NT2/D1 (cell line): ENCODE measurements around the gene MYO3B.

Experiments used
- DNase-seq: peaks from one replicate; pipeline ENCODE4 v3.0.0-alpha.2; 2011; ENCODE audit warnings: low read depth, low spot score
- H3K27me3 ChIP-seq: 2 replicates; pipeline ENCODE4 v1.6.0; 2011; ENCODE audit warnings: mild to moderate bottlenecking; ENCODE audit not compliant: insufficient read length, insufficient read depth
- H3K36me3 ChIP-seq: 2 replicates; pipeline ENCODE4 v1.6.1; 2011; ENCODE audit warnings: mild to moderate bottlenecking, low read length, mixed read lengths; ENCODE audit not compliant: insufficient read depth, insufficient read length
- H3K4me1 ChIP-seq: 2 replicates; pipeline ENCODE4 v1.5.1; 2011; ENCODE audit not compliant: insufficient read depth, insufficient read length
- H3K4me3 ChIP-seq: 2 replicates; pipeline ENCODE4 v1.5.1; 2011; ENCODE audit warnings: low read depth; ENCODE audit not compliant: insufficient read length
- H3K9ac ChIP-seq: 2 replicates; pipeline ENCODE4 v1.6.0; 2011; ENCODE audit warnings: low read depth; ENCODE audit not compliant: insufficient read length
- H3K9me3 ChIP-seq: 2 replicates; pipeline ENCODE4 v1.5.1; 2011; ENCODE audit warnings: mild to moderate bottlenecking, low read length; ENCODE audit not compliant: insufficient read depth
- SUZ12 ChIP-seq: IDR thresholded peaks from 2 replicates; pipeline ENCODE4 v1.6.1; 2011; ENCODE audit not compliant: insufficient read length, insufficient read depth; ENCODE audit errors: extremely low read depth
- YY1 ChIP-seq: IDR thresholded peaks from 2 replicates; pipeline ENCODE4 v1.6.1; 2011; ENCODE audit not compliant: insufficient read length, insufficient read depth
- ZNF274 ChIP-seq: IDR thresholded peaks from 2 replicates; pipeline ENCODE4 v1.6.1; 2011; ENCODE audit warnings: mild to moderate bottlenecking, low read depth, low read length

Gene MYO3B

DNA sequence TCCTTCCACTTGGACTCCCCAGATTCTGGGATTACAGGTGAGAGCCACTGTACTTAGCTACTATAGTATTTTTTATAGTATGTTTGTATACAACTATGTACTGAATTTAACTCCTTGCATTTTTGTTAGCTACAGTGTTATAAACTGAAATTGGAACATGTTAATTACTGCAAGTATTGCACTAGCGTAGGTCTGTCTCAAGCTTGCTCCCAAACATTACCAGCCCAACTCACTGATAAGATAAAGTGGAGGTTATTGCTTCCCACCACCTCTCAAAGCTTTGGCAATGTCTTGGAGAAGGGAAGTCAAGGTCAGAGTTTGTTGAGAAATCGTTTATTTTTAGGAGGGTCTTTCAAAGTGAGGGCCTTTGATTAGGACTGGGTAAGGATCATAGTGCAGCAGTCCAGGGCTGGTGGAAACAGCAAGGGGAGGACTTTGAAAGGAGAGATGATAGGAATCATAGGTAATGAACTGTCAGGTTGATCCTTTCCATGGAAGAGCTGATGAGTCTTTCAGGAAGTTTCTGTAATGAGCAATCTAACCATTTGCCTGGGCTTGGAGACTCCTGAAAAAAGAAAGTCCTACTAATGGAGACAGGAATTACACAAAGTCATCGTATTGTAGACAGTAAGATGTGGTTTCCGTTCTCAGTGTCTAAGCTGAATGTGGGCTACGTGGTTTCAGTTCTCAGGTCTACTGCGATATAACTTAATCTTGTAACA is 257.1 kb downstream of the MYO3B start:
- TF ChIP-seq SUZ12, result no peak
- TF ChIP-seq ZNF274, result no peak
- no peak for TF ChIP-seq YY1
- no peak for DNase-seq
- H3K4me1 ChIP-seq, result peaks cover 4% of the 10 kb centered on the region
- no peak overlapping the region for H3K9ac ChIP-seq
- no peaks in the 10 kb centered on the region; the same call in 1 of the 2 replicates for H3K9me3 ChIP-seq
- no peaks in the 10 kb centered on the region for H3K27me3 ChIP-seq
- no peaks in the 10 kb centered on the region for H3K36me3 ChIP-seq
- no peak overlapping the region for H3K4me3 ChIP-seq

DNA sequence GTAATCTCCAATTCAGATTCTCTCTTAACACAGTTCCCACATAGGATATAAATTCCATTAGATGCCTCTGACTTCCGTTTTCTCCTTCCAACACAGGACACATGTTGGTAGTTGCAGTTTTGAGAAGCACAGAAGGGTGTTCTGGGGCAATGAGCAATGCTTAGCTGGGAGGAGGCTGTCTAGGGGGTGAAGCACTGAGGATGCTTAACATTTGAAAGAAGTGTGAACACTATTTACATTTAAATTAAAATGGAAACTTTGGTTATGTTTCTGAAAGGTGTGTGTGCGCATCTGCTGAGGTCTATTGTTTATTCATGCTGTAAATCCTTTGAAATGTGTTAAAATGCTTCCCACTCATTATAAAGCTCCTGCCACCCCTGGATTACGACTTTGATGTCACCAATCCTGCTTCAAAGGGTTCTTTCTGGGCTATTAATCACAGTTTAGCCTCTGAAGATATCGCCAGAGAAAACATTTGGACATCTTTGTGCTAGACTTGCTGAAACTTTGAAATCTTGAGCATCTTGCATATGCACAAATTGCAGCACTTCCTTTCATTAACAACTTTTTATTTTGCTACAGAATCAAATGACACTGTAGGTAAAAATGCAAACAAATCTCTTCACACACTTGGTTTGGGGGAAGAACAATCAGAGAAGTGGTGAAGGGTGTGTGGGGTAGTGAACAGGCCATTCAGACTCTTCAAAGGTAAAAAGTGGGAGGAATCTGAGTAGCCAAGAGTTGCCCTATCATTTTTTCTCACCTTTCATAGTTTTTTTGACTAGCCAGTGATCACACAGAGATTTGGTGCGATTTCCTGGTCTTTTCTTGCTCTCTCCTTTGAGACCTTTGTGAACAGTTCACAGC is 258.4 kb downstream of the MYO3B start:
- peaks cover 4% of the 10 kb centered on the region for H3K4me1 ChIP-seq

DNA sequence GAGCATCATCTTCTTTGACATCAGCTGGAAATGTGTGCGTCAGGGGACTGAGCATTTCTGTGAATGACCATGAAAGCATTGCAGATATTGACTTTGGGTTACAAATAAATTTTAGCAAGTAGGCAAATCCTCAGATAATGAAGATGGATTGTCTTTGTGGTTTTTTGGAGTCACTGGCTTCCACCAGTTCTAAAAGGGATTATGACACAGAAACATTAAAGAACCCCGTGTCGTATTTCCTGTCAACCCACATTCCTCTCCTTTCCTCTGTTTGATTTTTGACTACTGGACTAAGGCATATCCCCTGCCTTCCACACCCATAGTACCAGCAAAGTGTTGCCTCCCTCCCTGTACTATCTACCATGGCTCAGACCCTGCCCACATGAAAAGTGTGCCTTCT is 268.1 kb downstream of the MYO3B start:
- H3K9ac ChIP-seq, result no peak overlapping the region
- no peak for DNase-seq
- no peaks in the 10 kb centered on the region for H3K36me3 ChIP-seq
- TF ChIP-seq ZNF274 (no peak), YY1 (no peak)
- H3K27me3 ChIP-seq, result no peaks in the 10 kb centered on the region
- H3K4me1 ChIP-seq, result no peaks in the 10 kb centered on the region
- H3K9me3 ChIP-seq, result peaks cover 48% of the 10 kb centered on the region
- no peak overlapping the region for H3K4me3 ChIP-seq

More for the DNA sequence above, 258.4 kb downstream of the MYO3B start:
- Histone ChIP-seq H3K4me3 (no peak overlapping the region), H3K27me3 (no peaks in the 10 kb centered on the region), H3K9ac (no peak overlapping the region), H3K9me3 (peaks cover 4% of the 10 kb centered on the region; the same call in 1 of the 2 replicates), H3K36me3 (no peaks in the 10 kb centered on the region)
- no peak for DNase-seq
- TF ChIP-seq YY1, result no peak
- TF ChIP-seq ZNF274, result no peak
- TF ChIP-seq SUZ12, result no peak

DNA sequence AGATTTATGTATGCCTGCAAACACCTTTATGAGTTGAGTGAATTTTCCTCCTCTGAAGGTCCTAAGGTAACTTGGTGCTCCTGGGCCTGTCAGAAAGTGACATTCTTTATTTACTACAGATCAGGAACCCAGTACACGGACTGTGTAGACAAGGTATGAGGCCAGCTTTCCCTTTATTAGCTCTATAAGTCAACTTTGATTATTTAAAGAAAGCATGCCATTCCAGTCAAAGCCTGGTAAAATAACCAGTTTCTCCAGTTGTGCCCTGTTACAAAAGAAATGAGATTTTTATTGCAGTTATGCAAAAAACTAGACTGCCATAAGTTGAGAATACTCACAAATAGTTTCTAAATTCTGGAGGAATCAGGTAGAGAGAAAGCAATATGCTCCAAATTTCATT is 271.1 kb downstream of the MYO3B start:
- Histone ChIP-seq H3K36me3 (no peaks in the 10 kb centered on the region), H3K27me3 (no peaks in the 10 kb centered on the region), H3K4me3 (no peak overlapping the region), H3K4me1 (no peaks in the 10 kb centered on the region), H3K9ac (no peak overlapping the region), H3K9me3 (peaks cover 48% of the 10 kb centered on the region)
- TF ChIP-seq SUZ12, result no peak
- no peak for TF ChIP-seq YY1
- DNase-seq, result no peak

DNA sequence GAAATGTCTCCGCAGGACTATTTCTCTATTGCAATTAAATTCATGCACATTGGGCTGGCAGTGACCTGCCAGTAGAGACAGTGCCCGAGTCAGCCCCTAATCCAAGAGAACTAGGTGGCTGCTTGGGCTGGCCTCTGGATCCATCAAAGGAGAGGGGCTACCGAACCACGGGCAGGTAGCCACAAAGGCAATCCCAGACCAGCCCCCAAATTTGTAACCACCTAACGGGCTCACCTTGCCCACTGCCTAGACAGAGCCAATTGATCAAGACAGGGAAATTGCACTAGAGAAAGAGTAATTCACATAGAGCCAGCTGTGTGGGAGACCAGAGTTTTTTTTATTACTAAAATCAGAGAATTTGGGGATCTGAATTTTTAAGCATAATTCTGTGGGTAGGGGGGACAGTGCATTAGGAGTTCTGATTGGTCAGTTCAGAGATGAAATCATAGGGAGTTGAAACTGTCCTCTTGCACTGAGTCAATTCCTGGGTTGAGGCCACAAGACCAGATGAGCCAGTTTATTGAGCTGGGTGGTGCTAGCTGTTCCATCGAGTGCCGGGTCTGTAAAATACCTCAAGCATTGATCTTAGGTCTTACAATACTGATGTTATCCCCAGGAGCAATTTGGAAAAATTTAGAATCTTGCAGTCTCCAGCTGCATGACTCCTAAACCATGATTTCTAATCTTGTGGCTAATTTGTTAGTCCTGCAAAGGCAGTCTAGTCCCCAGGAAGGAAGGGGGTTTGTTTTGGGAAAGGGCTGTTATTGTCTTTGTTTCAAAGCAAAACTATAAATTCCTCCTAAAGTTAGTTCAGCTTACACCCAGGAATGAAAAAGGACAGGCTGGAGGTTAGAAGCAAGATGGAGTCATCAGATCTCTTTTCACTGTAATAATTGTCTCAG is 276.8 kb downstream of the MYO3B start:
- no peaks in the 10 kb centered on the region for H3K4me1 ChIP-seq
- TF ChIP-seq YY1, result no peak
- no peak for TF ChIP-seq SUZ12
- TF ChIP-seq ZNF274, result no peak
- H3K4me3 ChIP-seq, result no peak overlapping the region
- no peak overlapping the region for H3K9ac ChIP-seq
- DNase-seq, result no peak
- H3K36me3 ChIP-seq, result no peaks in the 10 kb centered on the region
- no peaks in the 10 kb centered on the region for H3K27me3 ChIP-seq
- peaks cover 41% of the 10 kb centered on the region; the same call in 1 of the 2 replicates for H3K9me3 ChIP-seq

DNA sequence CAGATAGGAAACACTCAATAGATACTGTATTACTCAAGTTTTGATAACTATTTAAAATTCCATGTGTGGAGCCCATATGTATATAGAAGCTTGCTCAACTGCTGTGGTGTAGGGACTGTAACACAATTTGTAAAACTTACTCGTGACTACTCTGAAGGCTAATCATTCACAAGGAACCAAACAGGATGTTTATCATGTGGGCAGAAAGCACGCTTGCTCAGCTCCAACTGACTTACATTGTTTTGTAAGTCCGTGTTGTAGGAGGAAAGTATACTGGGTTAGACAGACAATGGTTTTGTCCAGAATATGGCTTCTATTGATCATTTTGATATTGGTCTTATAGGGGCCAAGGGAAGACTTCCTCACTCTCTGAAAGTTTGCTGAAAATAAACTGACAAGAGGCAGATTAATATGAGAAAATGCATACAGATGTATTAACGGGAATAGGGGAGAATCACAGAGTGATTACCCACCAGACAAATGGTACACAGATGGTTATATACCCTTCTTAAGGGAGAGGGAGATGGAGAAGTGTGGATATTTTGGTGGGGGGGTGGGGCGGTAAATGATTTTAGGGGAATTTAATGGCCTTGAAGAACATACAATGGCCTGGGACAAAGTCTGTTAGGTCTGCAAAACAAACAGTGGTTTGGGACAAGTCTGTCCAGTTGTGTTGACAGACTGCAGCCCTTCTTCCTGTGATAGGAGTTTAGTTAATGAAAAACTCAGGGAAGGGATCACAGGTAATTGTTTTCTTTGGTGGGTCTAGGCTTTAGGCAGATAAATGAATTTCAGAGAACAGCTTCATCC is 277.9 kb downstream of the MYO3B start:
- Histone ChIP-seq H3K4me1 (no peaks in the 10 kb centered on the region), H3K9ac (no peak overlapping the region), H3K27me3 (no peaks in the 10 kb centered on the region), H3K36me3 (no peaks in the 10 kb centered on the region), H3K9me3 (peaks cover 41% of the 10 kb centered on the region; the same call in 1 of the 2 replicates), H3K4me3 (no peak overlapping the region)
- no peak for DNase-seq
- TF ChIP-seq ZNF274 (no peak), SUZ12 (no peak), YY1 (no peak)
